ENCODE measurements around the gene LMNA.

The LMNA gene

DNA sequence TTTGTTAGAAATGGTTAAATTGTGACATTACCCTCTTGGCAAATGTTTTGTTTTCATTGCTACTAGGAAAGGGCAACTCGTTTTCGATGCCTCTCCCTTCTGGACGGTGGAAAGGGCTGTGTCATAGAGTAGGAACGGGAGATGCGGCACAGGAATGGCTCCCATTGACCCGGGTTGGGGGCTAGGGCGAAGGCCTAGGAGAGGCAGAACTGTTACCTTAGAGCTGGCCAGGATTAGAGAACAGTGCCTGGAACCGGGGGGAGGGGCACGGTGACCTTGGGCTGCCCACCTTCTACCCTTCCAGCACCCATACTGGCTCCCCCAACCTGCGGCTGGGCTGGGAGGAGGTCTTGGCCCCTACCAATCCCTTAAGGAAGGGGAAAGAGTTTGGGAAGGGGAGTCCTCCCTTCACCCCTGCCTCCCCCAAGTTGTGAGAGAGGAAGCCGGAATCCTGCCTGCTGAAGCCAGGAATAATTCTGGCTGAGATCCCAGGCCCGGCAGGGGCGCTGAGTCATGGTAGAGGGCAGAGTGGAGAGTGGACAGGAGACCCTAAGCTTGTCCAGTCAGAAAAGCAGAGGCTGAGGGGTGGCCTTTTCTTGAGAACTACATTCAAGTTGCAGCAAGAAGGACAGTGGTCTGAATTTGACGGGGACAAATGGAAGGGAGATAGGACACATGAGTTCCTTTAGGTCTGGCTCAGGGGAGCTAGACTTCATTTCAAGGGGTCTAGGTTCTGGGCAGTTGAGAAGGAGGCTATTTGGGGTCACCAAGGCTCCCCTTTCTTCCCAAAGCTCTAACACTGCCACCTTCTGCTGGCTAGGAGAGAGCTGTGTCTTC, 8.2 kb downstream of the LMNA start:
- DNase-seq = peak; percentile 36

DNA sequence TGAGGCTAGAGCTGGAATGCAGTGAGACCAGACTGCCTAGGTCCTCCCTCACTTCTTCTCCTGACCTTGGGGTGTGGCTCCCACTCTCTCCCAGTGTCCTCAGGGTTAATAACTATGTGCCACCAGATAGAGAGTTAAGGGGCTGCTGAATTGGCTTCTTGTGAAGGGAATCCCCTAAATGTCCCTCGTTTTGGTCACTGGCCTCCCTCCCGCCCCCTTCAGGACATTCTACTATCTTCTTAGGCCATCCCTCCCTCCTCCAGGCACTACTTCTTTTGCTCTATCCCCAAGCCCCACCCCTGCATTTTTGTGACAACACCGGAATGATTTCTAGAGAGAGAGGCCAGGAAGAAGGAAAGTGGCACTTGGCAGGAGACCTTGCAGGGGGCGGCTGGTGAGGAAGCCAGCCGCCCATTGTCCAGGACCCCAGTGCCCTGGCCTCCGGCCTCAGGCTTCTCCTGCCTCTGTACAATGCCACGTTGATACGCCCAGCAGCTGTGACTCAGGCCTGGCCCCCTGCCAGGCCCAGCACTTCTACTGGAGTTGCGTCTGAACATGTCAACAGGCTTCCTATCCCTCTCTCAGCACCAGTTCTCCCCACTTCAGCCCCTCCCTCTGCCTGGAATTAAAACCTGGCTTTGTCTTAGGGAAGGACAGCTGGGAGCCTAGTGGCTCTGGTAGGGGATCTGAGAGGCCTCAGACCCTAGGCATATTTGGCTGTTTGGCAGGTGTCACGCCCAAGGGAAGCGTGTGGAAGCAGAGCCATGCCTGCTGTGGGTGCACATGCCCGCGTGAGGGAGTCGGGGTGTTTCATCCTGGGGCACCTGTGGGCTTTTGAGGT, 9.1 kb downstream of the LMNA start:
- peak; percentile 66 for DNase-seq

DNA sequence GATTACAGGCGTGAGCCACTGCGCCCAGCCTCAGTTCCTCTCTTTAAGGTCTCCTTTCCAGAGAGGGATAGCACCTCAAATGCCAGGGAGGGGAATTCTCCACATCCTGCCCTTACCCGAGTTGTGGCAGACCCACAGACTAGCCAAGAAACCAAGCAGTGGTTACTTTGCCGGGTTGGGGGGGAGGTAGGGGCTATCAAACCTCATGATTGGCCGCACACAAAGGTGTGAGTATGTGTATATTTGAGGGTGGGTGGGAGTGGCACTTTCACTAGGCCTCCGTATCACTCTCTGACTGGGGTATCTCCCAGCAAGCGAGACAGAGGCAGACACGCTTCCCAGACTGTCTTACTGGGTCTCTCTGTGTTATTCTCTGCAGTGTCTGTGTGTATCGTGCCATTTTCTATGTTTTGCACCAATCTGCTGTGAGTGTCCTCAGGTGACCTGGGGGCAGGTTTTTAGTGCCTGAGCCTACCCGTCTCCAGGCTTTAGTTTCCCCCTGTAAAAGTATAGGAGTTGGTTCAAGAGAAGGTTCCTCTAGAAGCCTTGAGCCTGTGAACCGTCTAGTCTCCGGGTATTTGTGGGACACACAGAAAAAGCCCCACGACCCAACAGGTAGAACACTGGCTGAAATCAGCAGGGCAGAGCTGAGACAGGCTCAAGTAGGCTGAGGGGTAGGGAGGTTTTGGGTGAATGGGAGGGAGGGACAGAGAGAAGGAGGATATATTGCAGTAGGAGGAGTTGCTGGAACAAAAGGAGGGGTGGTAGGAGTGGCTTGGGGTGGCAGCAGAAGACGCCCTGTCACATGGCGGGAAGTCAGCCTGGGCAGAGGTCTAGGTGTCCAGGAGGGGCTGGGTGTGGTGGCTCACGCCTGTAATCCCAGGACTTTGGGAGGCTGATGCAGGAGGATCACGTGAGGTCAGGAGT, 10.3 kb downstream of the LMNA start:
- peak; percentile 72 for DNase-seq

DNA sequence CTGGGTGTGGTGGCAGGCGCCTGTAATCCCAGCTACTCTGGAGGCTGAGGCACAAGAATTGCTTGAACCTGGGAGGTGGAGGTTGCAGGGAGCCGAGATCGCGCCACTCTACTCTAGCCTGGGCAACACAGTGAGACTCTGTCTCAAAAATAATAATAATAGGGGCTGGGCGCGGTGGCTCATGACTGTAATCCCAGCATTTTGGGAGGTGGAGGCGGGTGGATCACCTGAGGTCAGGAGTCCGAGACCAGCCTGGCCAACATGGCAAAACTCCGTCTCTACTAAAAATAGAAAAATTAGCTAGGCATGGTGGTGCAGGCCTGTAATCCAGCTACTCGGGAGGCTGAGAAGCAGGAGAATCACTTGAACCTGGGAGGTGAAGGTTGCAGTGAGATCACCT, 11.0 kb downstream of the LMNA start:
- DNase-seq = peak; percentile 35

DNA sequence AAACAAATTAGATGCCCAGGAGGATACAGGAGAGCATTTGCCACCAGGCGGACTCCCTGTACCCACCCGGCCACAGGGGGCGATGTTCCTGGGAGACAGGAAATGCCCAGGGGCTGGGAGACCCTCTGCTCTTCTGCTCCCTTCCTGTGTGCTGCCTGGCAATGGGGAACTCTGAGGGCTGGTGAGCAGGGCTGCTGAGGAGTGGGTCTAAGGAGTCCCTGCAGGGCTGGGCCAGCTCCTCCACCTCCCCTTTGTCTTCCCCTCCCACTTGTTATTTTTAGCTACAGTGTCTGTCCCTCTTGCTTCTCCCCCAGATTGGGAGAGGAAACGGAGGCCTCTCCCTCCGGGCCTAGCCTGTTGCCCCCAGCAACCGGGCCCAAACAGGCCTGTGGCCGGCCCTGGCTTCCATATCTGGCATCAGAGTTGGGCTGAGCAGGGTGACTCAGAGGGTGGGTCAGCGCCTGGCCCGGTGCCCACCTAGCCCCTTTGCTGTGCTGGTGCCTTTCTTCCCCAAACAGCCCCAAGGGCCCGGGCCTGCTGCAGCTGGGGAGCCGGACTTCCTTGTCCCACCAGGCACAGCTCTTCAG, 11.6 kb downstream of the LMNA start:
- DNase-seq = peak; percentile 80

DNA sequence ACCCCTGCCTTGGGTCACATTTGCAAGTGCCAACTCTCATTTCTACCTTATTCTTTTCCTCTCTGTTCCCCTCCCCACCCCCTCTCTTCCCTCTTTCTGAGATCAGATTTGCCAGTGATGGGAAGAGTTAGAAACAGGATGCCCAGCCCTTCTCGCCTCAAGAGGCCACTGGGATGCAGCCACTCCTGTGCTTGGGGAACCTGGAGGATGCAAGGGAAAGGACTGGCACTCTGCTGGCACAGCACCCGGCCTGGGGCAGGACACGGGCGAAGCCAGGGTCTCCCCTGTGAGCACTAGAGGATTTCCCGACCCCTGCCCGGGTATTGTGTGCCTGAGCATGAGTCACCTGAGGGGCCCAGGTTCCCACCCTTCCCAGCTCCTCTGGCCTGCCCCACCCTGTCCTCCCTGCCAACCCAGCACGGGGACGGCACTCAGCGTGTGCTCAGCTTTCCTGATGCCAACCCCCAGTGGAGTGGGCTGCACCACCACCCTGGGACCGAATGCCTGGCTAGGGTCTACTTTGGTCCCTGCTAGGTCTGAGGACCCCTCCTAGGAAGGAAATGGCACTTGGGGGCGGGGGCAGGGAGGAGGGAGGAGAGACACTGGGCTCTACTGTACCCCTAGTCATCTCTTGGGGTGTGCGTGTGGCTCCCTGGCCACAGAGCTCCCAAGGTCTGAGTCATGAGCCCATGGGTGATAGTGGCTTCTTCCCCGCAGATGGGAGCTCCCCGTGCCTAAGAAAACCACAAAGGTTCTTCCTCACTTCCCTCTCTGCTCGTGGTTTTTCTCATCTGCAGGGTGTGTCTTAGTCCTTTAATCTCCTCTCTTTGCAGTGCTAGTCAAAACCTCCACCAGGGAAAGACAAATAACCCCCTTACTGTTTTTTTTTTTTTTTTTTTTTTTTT, 12.4 kb downstream of the LMNA start:
- DNase-seq = peak; percentile 90

DNA sequence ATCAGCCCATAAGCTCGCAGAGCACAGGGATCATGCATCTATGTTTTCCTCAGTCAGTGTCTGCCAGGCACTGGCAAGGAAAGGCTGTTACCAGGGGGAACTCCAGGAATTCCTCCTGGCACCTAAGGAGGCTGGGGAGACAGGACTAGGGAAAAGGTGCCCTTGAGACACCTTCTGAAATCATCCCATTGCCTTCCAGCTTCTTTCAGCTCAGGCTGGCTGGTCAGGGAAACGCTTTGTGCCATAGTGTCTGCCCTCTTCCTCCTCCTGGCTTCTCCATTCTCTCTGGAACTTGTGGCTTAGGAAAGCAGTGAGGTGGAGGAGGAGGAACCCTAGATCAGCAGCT, 13.8 kb downstream of the LMNA start:
- DNase-seq = peak; percentile 16

DNA sequence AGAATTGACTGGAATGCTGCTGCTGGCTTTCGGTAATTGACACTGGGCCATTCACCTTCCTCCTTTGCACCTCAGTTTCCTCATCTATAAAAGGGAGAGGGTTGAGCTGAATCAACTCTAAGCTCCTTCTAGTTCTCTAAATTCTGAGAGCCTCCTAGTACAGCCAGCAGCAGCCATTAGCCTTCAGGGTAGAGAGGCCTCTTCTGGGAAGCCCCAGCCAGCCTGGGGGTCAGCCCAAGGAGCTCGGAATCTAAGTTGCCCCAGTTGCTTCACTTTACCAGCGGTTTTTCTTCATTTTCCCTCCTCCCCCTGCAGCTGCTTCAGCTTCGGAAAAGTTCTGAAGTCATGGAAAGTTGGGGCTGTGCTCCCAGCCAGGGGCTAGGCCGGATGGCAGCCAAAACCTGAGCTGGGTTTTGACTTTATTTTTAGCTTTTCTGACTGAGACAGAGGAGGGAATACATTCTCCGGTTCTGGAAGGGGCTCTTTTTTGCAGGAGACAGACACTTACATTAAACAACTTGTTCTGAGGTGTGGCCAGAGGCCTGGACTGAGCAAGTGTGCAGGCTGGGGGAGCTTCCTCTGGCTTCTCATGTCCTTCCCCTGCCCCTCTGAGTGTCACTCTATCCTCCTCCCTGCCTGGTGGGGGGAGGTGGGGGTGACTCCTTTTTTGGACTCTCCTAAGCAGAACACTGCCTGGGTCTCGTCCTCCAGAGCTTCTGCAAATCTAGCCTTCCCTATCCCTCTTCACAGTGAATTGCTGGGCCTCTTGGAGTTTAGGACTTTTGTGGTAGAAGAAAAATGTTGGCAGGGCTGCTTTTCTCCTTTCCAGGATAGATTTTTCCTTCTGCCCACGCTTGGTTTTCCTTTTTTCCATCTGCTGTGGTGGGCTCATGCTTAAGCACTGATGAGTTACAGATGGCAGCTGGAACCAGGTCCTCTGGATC, 14.4 kb downstream of the LMNA start:
- peak; percentile 28 for DNase-seq

DNA sequence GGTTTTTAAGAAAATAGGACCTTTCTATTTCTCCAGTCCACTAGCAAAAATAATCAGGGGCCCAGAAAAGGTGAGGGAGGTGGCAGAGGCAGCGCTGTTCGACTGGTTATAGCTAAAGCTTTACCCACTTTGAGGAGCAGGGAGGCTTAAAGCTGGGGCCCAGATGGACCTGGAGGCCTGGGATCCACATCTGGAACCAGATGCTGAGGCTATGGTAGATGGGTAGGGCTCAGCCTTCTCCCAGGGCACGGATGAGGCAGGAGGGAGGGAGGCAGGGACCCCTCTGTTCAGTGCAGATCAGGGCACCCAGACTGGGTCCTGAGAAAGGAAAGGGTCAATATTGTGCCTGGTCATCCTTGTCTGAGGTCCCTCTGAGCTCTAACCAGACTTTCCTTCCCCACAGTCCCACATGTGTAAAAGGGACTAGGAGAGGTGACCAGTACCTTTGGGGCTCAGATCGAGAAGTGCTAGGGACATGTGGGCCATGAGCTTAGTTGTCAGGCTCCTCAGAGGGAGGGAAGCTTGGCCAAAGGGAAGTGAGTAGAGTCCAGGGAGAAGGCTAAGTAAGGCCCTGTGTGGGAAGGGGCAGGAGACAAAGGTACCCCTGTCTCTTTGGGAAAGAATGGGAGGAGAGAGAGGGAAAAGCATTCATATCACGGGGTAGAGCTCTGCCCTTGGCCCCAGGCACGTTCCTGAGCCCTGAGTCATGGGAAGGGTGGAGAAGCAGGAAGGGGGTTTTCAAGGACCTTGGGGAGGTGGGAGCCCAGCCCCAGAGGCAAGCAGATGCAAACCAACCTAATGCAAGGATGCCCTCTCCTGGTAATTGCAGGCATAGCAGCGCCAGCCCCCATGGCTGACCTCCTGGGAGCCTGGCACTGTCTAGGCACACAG, 15.4 kb downstream of the LMNA start:
- DNase-seq = peak; percentile 82

DNA sequence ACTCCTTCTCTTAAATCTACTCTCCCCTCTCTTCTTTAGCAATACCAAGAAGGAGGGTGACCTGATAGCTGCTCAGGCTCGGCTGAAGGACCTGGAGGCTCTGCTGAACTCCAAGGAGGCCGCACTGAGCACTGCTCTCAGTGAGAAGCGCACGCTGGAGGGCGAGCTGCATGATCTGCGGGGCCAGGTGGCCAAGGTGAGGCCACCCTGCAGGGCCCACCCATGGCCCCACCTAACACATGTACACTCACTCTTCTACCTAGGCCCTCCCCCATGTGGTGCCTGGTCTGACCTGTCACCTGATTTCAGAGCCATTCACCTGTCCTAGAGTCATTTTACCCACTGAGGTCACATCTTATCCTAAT, 16.0 kb downstream of the LMNA start:
- DNase-seq = no peak

DNA sequence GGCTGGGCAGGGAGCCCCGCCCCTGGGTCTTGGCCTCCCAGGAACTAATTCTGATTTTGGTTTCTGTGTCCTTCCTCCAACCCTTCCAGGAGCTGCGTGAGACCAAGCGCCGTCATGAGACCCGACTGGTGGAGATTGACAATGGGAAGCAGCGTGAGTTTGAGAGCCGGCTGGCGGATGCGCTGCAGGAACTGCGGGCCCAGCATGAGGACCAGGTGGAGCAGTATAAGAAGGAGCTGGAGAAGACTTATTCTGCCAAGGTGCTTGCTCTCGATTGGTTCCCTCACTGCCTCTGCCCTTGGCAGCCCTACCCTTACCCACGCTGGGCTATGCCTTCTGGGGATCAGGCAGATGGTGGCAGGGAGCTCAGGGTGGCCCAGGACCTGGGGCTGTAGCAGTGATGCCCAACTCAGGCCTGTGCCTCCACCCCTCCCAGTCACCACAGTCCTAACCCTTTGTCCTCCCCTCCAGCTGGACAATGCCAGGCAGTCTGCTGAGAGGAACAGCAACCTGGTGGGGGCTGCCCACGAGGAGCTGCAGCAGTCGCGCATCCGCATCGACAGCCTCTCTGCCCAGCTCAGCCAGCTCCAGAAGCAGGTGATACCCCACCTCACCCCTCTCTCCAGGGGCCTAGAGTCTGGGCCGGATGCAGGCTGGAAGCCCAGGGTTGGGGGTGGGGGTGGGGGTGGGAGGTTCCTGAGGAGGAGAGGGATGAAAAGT, 20.4 kb downstream of the LMNA start:
- peak; percentile 35 for DNase-seq

DNA sequence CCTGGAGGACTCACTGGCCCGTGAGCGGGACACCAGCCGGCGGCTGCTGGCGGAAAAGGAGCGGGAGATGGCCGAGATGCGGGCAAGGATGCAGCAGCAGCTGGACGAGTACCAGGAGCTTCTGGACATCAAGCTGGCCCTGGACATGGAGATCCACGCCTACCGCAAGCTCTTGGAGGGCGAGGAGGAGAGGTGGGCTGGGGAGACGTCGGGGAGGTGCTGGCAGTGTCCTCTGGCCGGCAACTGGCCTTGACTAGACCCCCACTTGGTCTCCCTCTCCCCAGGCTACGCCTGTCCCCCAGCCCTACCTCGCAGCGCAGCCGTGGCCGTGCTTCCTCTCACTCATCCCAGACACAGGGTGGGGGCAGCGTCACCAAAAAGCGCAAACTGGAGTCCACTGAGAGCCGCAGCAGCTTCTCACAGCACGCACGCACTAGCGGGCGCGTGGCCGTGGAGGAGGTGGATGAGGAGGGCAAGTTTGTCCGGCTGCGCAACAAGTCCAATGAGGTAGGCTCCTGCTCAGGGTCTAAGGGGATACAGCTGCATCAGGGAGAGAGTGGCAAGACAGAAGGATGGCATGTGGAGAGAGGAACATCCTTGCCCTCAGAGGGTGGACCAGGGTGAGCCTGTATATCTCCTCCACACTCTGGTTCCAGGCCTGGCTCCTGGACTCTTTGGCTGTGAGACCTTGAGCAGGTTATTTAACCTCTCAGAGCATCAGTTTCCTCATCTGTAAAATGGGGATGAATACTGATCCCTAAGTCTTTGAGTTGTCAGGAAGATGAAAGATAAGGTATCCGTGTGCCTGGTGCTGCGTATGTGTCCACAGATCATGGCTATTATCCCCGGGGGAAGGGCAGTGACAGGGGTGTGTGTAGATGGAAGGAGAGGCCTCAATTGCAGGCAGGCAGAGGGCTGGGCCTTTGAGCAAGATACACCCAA, 21.7 kb downstream of the LMNA start:
- DNase-seq = peak; percentile 44

DNA sequence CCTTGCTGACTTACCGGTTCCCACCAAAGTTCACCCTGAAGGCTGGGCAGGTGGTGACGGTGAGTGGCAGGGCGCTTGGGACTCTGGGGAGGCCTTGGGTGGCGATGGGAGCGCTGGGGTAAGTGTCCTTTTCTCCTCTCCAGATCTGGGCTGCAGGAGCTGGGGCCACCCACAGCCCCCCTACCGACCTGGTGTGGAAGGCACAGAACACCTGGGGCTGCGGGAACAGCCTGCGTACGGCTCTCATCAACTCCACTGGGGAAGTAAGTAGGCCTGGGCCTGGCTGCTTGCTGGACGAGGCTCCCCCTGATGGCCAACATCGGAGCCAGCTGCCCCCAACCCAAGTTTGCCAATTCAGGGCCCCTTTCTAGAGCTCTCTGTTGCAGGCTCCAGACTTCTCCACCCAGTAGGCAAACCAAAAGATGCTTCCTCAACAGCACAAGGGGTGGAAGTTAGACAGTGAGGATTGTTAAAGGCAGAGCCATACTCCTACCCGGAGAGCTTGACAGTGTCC, 22.5 kb downstream of the LMNA start:
- peak; percentile 40 for DNase-seq

DNA sequence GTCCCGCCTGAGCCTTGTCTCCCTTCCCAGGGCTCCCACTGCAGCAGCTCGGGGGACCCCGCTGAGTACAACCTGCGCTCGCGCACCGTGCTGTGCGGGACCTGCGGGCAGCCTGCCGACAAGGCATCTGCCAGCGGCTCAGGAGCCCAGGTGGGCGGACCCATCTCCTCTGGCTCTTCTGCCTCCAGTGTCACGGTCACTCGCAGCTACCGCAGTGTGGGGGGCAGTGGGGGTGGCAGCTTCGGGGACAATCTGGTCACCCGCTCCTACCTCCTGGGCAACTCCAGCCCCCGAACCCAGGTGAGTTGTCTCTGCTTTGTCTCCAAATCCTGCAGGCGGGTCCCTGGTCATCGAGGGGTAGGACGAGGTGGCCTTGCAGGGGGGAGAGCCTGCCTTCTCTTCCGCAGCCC, 24.0 kb downstream of the LMNA start:
- DNase-seq = no peak

DNA sequence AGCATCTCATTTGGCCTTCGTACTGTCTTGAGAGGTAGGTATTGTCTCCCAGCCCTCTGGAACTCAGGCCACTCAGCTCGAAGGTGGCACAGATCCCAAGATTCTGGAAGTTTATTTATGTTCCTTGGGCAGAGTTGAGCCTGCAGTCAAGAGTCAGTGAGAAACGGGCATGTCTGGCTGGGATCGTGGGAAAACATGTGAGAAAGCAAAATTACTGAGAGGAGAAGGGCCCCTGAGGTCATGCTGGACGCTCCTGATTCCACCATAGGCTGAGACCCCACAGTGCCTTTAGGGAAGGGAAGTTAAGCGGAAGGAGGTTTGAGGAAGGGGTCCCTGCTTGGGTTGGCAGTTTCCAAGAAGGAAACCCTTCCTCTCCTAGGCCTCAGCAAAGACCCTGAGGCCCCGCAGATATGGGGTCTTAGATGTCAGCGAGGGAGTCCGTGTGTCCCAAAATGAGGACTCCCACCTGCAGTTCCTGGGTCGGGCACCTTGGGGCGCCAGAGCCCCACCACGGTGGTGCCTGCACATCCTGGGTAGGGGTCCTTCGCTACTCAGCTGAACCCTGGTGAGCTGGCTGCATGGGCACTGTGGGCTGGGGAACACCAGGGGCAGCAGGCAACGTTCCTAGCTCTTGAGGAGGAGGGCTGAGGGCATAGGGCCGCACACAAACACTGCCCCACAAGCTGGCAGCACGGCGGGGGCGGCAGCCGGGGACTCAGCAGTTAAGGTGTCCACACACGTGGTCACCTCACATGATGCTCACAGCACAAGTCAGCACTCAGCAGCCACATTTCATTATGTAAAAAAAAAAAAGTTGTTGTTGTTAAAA, 26.6 kb downstream of the LMNA start:
- DNase-seq = peak; percentile 58

DNA sequence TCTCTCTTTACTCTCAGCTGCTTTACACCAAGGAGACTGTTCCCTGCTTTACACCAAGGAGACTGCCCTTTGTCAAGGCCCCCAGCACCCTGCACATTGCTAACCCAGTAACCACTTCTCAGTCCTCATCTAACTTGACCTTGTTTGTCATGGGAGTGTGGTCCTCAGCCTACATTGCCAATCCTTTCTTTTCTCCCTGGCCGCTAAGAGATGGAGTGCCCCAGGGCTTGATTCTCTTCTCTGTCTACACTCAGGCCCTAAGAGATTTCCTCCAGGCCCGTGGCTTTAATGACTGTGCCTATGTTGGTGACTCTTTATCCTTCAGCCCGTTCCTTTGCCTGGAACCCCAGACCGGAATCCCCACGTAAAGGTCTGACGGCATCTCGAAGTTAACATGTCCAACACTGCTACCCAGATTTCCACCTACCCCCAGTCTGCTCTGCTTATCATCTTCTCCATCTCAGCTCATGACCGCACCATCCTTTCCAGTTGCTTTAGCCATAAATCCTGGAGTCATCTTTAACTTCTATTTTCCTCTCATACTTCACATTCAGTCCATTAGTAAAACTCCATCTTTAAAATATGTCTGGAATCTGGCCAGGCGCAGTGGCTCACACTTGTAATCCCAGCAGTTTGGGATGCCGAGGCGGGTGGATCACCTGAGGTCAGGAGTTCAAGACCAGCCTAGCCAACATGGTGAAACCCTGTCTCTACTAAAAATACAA, 29.4 kb downstream of the LMNA start:
- DNase-seq = peak; percentile 43
